ENCODE results near the gene DEDD. TPM values are rescaled to one million over a fixed set of nuclear protein-coding genes. Genes with fewer than 3 reads are reported as not detected.

Gene DEDD, protein sequence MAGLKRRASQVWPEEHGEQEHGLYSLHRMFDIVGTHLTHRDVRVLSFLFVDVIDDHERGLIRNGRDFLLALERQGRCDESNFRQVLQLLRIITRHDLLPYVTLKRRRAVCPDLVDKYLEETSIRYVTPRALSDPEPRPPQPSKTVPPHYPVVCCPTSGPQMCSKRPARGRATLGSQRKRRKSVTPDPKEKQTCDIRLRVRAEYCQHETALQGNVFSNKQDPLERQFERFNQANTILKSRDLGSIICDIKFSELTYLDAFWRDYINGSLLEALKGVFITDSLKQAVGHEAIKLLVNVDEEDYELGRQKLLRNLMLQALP
- 10 to 100 TPM; 40.2 to 60.2 (median 46.3) TPM for total RNA-seq

DNA sequence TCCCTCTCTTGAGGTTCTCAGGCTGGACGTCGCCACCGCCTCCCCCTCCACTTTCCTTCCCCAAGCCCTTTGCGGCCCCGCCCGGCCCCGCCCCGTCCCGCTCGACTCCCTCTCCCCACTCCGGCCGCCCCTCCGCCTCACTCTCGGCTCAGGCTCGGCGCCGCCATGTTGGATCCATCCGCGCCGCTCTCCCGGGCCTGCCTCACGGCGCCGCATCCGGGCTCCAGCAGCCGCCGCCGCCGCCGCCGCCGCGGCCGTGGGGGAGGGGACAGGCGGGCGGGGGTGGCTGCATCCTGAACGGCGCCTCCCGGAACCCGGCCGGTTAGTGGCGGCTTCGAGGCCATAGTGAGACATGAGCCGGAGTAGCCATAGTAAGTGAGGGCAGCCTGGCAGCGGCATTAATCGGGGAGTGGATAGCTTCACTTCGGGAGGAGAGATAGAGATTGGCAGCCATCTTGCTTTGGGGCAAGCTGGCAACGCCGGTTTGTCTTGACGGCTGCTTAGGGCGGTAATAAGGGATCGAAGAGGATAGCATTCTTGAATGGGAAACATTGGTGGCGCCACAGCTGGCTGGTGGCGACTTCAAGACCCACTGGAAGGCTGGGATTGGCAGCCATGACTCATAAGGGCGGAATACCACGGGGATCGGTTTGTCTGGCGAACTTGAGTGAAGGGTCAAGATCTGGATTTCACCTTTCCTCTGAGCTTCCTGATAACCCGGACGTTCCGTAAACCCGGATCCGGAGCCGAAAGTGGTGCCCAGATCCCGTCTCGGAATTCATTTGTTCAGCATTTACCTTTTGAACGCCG, at the start of gene DEDD:
TSS of gene DEDD (minus strand) at position 258 of the 810 bp plus-strand sequence. CDS start 8,205 bp downstream, outside the sequence.
- H3K4me1 ChIP-seq: peaks cover 55 to 56% of the 10 kb centered on the region in 2 donors
- peaks cover 0 to 31% of the 10 kb centered on the region in 2 donors for H3K36me3 ChIP-seq
- H3K9me3 ChIP-seq: no peaks in the 10 kb centered on the region
- intact Hi-C loops (cut with DNase I; ENCODE audit: low total_unique reads) (loop anchor here (1.0 to 10.0 kb wide), 8 partner anchors 14 to 1098 kb away; partner anchors contain the start of genes NDUFS2, NIT1, PFDN2 and PIGM), in situ Hi-C loops (cut with MboI; ENCODE audit: low sequenced_read_pairs in 4 of 4) (no loop called here)
- H3K27me3 ChIP-seq: no peaks in the 10 kb centered on the region
- peak; percentile 96 to 98 for ATAC-seq
- peak within 1 kb of the TSS; percentile 83 to 91 (median 84) for H3K4me3 ChIP-seq
- peak; percentile 95 to 96 for DNase-seq
- TF ChIP-seq POLR2A (IDR thresholded peaks at IDR 0.05): peak; percentile 65 to 68
- TF ChIP-seq, protein P1, sequence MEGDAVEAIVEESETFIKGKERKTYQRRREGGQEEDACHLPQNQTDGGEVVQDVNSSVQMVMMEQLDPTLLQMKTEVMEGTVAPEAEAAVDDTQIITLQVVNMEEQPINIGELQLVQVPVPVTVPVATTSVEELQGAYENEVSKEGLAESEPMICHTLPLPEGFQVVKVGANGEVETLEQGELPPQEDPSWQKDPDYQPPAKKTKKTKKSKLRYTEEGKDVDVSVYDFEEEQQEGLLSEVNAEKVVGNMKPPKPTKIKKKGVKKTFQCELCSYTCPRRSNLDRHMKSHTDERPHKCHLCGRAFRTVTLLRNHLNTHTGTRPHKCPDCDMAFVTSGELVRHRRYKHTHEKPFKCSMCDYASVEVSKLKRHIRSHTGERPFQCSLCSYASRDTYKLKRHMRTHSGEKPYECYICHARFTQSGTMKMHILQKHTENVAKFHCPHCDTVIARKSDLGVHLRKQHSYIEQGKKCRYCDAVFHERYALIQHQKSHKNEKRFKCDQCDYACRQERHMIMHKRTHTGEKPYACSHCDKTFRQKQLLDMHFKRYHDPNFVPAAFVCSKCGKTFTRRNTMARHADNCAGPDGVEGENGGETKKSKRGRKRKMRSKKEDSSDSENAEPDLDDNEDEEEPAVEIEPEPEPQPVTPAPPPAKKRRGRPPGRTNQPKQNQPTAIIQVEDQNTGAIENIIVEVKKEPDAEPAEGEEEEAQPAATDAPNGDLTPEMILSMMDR (IDR thresholded peaks at IDR 0.05 in 4 of 5, conservative IDR thresholded peaks at IDR 0.05 in 1 of 5): no peak
- peak within 1 kb of the TSS; percentile 94 to 98 (median 96) for H3K27ac ChIP-seq

DNA sequence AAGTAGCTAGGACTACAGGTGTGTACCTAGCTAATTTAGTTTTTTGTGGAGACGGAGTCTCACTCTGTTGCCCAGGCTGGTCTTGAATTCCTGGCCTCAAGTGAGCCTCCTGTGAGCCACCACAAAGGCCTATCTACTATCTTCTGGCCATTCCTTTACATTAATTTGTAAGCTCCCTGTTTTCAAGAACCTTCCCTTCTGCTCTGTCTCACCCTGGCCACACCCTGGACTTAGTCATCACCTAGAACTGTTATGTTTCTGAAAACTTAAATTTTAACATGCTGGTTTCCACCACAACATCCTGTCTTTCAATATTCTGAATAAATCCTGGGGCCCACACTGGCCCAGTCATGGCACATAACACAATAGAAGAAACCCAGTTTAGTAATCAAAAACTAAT, 49.7 kb upstream of the DEDD start:
- H3K27ac ChIP-seq: no peak overlapping the region
- DNase-seq: no peak
- H3K9me3 ChIP-seq: no peaks in the 10 kb centered on the region
- intact Hi-C loops (cut with DNase I; ENCODE audit: low total_unique reads) (no loop called here), in situ Hi-C loops (cut with MboI; ENCODE audit: low sequenced_read_pairs in 4 of 4) (loop anchor here in 1 of 4 donors (25.0 kb wide), 1 partner anchor 580 kb away; the partner anchor contains the start of gene ATF6)
- no peak for ATAC-seq
- no peaks in the 10 kb centered on the region for H3K36me3 ChIP-seq
- H3K4me1 ChIP-seq: peaks cover 21% of the 10 kb centered on the region in 2 donors
- no peaks in the 10 kb centered on the region for H3K27me3 ChIP-seq
- TF ChIP-seq, protein P1 (IDR thresholded peaks at IDR 0.05 in 4 of 5, conservative IDR thresholded peaks at IDR 0.05 in 1 of 5): no peak
- no peak for TF ChIP-seq POLR2A (IDR thresholded peaks at IDR 0.05)
- H3K4me3 ChIP-seq: no peak overlapping the region

DNA sequence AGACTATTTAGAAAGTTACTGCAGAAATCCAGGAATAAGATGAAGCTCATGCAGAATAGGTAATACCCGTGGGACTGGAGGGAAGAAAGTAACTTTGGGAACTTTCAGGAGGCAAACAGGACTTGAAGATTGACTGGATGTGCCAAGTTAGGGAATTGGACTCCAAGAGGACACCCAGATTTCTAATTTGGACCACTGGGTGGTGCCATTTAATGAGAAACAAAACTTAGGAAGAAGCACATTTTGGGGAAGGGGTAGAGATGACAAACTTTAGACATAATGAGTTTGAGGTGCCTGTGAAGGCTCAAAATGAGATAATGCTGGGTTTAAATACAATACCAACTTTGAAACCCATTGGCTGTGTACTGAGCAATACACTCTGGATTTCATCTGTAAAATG, 48.2 kb upstream of the DEDD start:
- H3K4me3 ChIP-seq: no peak overlapping the region
- no peak for ATAC-seq
- TF ChIP-seq POLR2A (IDR thresholded peaks at IDR 0.05): no peak
- TF ChIP-seq, protein P1 (IDR thresholded peaks at IDR 0.05 in 4 of 5, conservative IDR thresholded peaks at IDR 0.05 in 1 of 5): no peak
- no peak for DNase-seq
- in situ Hi-C loops (cut with MboI; ENCODE audit: low sequenced_read_pairs in 4 of 4) (loop anchor here in 1 of 4 donors (25.0 kb wide), 1 partner anchor 582 kb away; the partner anchor contains the start of gene ATF6), intact Hi-C loops (cut with DNase I; ENCODE audit: low total_unique reads) (no loop called here)
- no peaks in the 10 kb centered on the region for H3K27me3 ChIP-seq
- peaks cover 21 to 22% of the 10 kb centered on the region in 2 donors for H3K4me1 ChIP-seq
- no peak overlapping the region for H3K27ac ChIP-seq
- no peaks in the 10 kb centered on the region for H3K36me3 ChIP-seq
- H3K9me3 ChIP-seq: no peaks in the 10 kb centered on the region

DNA sequence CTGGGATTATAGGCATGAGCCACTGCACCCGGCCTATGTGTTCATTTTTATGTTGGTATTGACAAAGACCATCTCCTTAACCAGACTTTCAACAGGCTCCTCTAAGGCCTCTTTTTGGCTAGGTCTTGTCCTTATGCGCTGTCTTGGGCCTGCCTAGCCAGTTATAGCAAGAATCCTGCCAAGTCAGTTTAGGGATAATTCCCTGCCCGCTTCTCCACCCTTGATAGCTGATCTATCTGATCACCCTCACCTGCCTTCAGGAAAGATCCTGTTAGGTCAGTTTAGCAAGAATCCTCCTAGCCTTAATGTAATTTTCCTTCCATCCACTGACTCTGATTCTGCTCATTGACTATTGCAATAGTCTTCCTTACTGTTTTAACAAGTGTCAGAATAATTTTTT, 47.2 kb upstream of the DEDD start:
- H3K4me3 ChIP-seq: no peak overlapping the region
- ATAC-seq (no peak), DNase-seq (no peak)
- in situ Hi-C loops (cut with MboI; ENCODE audit: low sequenced_read_pairs in 4 of 4) (loop anchor here in 1 of 4 donors (10.0 to 25.0 kb wide), 2 partner anchors 45 to 583 kb away; partner anchors contain the start of genes APOA2, ATF6 and TOMM40L), intact Hi-C loops (cut with DNase I; ENCODE audit: low total_unique reads) (no loop called here)
- TF ChIP-seq, protein P1 (IDR thresholded peaks at IDR 0.05 in 4 of 5, conservative IDR thresholded peaks at IDR 0.05 in 1 of 5): no peak
- no peak for TF ChIP-seq POLR2A (IDR thresholded peaks at IDR 0.05)
- peaks cover 12 to 15% of the 10 kb centered on the region in 2 donors for H3K4me1 ChIP-seq
- H3K9me3 ChIP-seq: no peaks in the 10 kb centered on the region
- H3K27ac ChIP-seq: no peak overlapping the region
- peaks cover 0 to 8% of the 10 kb centered on the region in 2 donors for H3K36me3 ChIP-seq
- H3K27me3 ChIP-seq: no peaks in the 10 kb centered on the region

Data from gastrocnemius medialis (tissue), 4 donors.